OCI-LY1 (cell line): ENCODE measurements around the gene LRRN4.

Experiments
- H2AFZ ChIP-seq: fragments of 200-600 bp; sonication (generic), shearing (Covaris generic); 2 replicates; pipeline ENCODE4 v1.6.0; 2014; ENCODE audit warnings: antibody characterized with exemption, mild to moderate bottlenecking, low read length
- H3F3A ChIP-seq: fragments of 200-600 bp; sonication (generic), shearing (Covaris generic); 2 replicates; pipeline ENCODE4 v1.6.0; 2014; ENCODE audit warnings: mild to moderate bottlenecking, antibody characterized with exemption, low read length, moderate library complexity; ENCODE audit not compliant: insufficient read depth
- H3K27ac ChIP-seq: fragments of 200-600 bp; sonication (generic); 2 replicates; pipeline ENCODE4 v1.5.1; 2014; ENCODE audit warnings: low read length, mixed run types, mild to moderate bottlenecking, low read depth; ENCODE audit not compliant: poor library complexity, severe bottlenecking
- H3K27me3 ChIP-seq: fragments of 200-600 bp; sonication (generic); 2 replicates; pipeline ENCODE4 v1.6.0; 2014; ENCODE audit warnings: antibody characterized with exemption, mild to moderate bottlenecking, low read length, moderate library complexity; ENCODE audit not compliant: insufficient read depth
- H3K36me3 ChIP-seq: fragments of 200-600 bp; sonication (generic); 2 replicates; pipeline ENCODE4 v1.6.1; 2014; ENCODE audit warnings: mild to moderate bottlenecking, antibody characterized with exemption, low read length, moderate library complexity, mixed read lengths; ENCODE audit not compliant: insufficient read depth
- H3K4me1 ChIP-seq: fragments of 200-600 bp; sonication (generic); 2 replicates; pipeline ENCODE4 v1.5.1; 2014; ENCODE audit warnings: mild to moderate bottlenecking, low read length, moderate library complexity; ENCODE audit not compliant: insufficient read depth, severe bottlenecking
- H3K4me2 ChIP-seq: fragments of 200-600 bp; sonication (generic), shearing (Covaris generic); 2 replicates; pipeline ENCODE4 v1.6.1; 2014; ENCODE audit warnings: low read length
- H3K4me3 ChIP-seq: fragments of 200-600 bp; sonication (generic); 2 replicates; pipeline ENCODE4 v1.5.1; 2014; ENCODE audit warnings: low read length, low read depth, mild to moderate bottlenecking, mixed read lengths; ENCODE audit not compliant: poor library complexity, severe bottlenecking
- H3K79me2 ChIP-seq: fragments of 200-600 bp; shearing (Covaris generic); 2 replicates; pipeline ENCODE4 v1.6.1; 2016; ENCODE audit warnings: mixed run types, low read length, mixed read lengths; ENCODE audit not compliant: insufficient read depth
- H3K9ac ChIP-seq: fragments of 200-600 bp; sonication (generic), shearing (Covaris generic); 2 replicates; pipeline ENCODE4 v1.6.1; 2014; ENCODE audit warnings: mild to moderate bottlenecking, low read length, mixed read lengths
- H3K9me2 ChIP-seq: fragments of 200-600 bp; sonication (generic), shearing (Covaris generic); 2 replicates; pipeline ENCODE4 v1.6.1; 2014; ENCODE audit warnings: low read depth, mild to moderate bottlenecking, low read length, mixed read lengths
- H3K9me3 ChIP-seq: fragments of 200-600 bp; shearing (Covaris generic); 2 replicates; pipeline ENCODE4 v1.6.1; 2014; ENCODE audit warnings: low read length, mixed read lengths
- H4K20me1 ChIP-seq: fragments of 200-600 bp; sonication (generic), shearing (Covaris generic); 2 replicates; pipeline ENCODE4 v1.6.0; 2016; ENCODE audit warnings: mild to moderate bottlenecking, low read length; ENCODE audit not compliant: insufficient read depth
- EZH2 ChIP-seq: fragments of 200-600 bp; sonication (generic), shearing (Covaris generic); IDR thresholded peaks from 2 replicates; pipeline ENCODE4 v1.8.0; 2017; ENCODE audit warnings: borderline replicate concordance, mixed run types, mild to moderate bottlenecking, antibody characterized with exemption, low read length, moderate library complexity, mixed read lengths
- TF ChIP-seq, protein P1 (sequence below): fragments of 200-600 bp; sonication (generic), shearing (Covaris generic); IDR thresholded peaks from 2 replicates; pipeline ENCODE4 v1.5.1; 2017; ENCODE audit warnings: mild to moderate bottlenecking, antibody characterized with exemption, low read length, moderate library complexity, mixed read lengths

Gene LRRN4

GRCh38 chr20:6053776-6054688 is at the start of gene LRRN4:
Gene LRRN4, minus strand, starts transcription at chr20:6054060. Its CDS starts 1,261 bp downstream, at chr20:6052799.
- Histone ChIP-seq H3K4me2 (no peak within 1 kb of the TSS), H4K20me1 (no peaks in the 10 kb centered on the region), H3K27ac (no peak within 1 kb of the TSS), H3K9ac (no peak within 1 kb of the TSS), H3K9me2 (no peaks in the 10 kb centered on the region), H3F3A (no peaks in the 10 kb centered on the region), H3K79me2 (no peaks in the 10 kb centered on the region), H3K27me3 (no peaks in the 10 kb centered on the region; the same call in 1 of the 2 replicates), H3K4me1 (no peaks in the 10 kb centered on the region), H2AFZ (no peak within 1 kb of the TSS), H3K36me3 (no peaks in the 10 kb centered on the region), H3K9me3 (no peaks in the 10 kb centered on the region), H3K4me3 (no peak within 1 kb of the TSS)
- TF ChIP-seq, protein P1, sequence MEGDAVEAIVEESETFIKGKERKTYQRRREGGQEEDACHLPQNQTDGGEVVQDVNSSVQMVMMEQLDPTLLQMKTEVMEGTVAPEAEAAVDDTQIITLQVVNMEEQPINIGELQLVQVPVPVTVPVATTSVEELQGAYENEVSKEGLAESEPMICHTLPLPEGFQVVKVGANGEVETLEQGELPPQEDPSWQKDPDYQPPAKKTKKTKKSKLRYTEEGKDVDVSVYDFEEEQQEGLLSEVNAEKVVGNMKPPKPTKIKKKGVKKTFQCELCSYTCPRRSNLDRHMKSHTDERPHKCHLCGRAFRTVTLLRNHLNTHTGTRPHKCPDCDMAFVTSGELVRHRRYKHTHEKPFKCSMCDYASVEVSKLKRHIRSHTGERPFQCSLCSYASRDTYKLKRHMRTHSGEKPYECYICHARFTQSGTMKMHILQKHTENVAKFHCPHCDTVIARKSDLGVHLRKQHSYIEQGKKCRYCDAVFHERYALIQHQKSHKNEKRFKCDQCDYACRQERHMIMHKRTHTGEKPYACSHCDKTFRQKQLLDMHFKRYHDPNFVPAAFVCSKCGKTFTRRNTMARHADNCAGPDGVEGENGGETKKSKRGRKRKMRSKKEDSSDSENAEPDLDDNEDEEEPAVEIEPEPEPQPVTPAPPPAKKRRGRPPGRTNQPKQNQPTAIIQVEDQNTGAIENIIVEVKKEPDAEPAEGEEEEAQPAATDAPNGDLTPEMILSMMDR = no peak
- TF ChIP-seq EZH2 = no peak

GRCh38 chr20:6103301-6103700 is 49.4 kb upstream of the LRRN4 start:
- Histone ChIP-seq H3K79me2 (no peaks in the 10 kb centered on the region), H3K27me3 (no peaks in the 10 kb centered on the region), H3K9ac (no peak overlapping the region), H2AFZ (no peak overlapping the region), H3K27ac (no peak overlapping the region), H3K9me2 (no peaks in the 10 kb centered on the region), H3F3A (no peaks in the 10 kb centered on the region), H3K9me3 (no peaks in the 10 kb centered on the region), H3K36me3 (no peaks in the 10 kb centered on the region), H3K4me2 (no peak overlapping the region), H3K4me3 (no peak overlapping the region), H4K20me1 (no peaks in the 10 kb centered on the region), H3K4me1 (no peaks in the 10 kb centered on the region)
- TF ChIP-seq EZH2 = no peak
- TF ChIP-seq, protein P1 = no peak

DNA sequence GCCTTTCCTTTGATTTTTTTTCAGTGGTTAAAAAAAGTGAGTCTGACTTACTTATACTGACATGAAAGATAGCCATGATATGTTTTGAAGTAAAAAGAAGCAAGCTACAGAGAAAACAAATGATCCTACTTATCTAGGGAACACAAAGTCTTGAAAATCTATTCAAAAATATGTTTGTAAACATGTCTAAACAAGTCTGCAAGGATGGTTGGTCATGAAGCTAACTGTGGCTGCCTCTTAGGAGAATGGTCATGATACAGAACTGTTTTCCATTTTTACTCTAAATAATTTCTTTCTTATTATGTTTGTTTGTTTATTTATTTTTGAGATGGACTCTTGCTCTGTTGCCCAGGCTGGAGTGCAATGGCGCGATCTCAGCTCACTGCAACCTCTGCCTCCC is 47.5 kb upstream of the LRRN4 start:
- no peaks in the 10 kb centered on the region for H3F3A ChIP-seq
- no peaks in the 10 kb centered on the region for H3K9me3 ChIP-seq
- H3K36me3 ChIP-seq = no peaks in the 10 kb centered on the region
- no peaks in the 10 kb centered on the region for H3K27me3 ChIP-seq
- H2AFZ ChIP-seq = no peak overlapping the region
- no peak overlapping the region for H3K27ac ChIP-seq
- no peak for TF ChIP-seq EZH2
- TF ChIP-seq, protein P1 = no peak
- no peak overlapping the region for H3K4me2 ChIP-seq
- H3K4me3 ChIP-seq = no peak overlapping the region
- no peaks in the 10 kb centered on the region for H3K4me1 ChIP-seq
- H4K20me1 ChIP-seq = no peaks in the 10 kb centered on the region
- no peak overlapping the region for H3K9ac ChIP-seq
- H3K9me2 ChIP-seq = no peaks in the 10 kb centered on the region
- no peaks in the 10 kb centered on the region for H3K79me2 ChIP-seq
